ENCODE results near the gene VCP. TPM values are rescaled to one million over a fixed set of nuclear protein-coding genes. Genes with fewer than 3 reads are reported as not detected.

VCP gene
- total and polyA plus RNA-seq, 2 donors (not counting 1 experiment from before 2014, with no cell fraction given), result 93.0 to 178 TPM

DNA sequence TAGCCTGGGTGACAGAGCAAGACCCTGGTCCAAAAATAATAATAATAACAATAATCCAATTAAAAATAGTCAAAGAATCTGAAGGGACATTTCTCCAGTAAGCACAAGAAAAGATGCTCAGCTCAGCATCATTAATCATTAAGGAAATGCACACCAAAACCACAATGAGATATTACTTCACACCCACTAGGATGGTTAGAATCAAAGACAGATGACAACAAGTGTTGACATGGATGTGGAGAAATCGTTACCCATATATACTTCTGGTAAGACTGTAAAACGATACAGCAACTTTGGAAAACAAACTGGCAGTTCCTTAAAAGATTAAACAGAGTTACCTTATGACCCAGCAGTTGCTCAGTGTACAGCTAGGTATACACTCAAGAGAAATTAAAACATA lies 12.7 kb upstream of the VCP start:
- H3K4me2 ChIP-seq (replicated peaks; ENCODE audit: low read depth, low read length, poor library complexity, severe bottlenecking), result no peak overlapping the region
- peaks cover 9 to 34% of the 10 kb centered on the region in 2 experiments for H3K36me3 ChIP-seq (replicated peaks in 1 of 2; ENCODE audit: control extremely low read depth in 1 of 2, control insufficient read depth in 1 of 2, extremely low read depth in 1 of 2, insufficient read depth in 2 of 2, low read length in 1 of 2)
- no peak overlapping the region for H3K27ac ChIP-seq (ENCODE audit: low read length in 2 of 2)
- H3K79me2 ChIP-seq (ENCODE audit: control insufficient read depth, insufficient read depth, low read length), result no peaks in the 10 kb centered on the region
- no CpG with 5 or more reads among the region's 2 CpGs for WGBS (ENCODE audit: insufficient coverage)
- H3K27me3 ChIP-seq (replicated peaks in 1 of 4; ENCODE audit: control extremely low read depth in 1 of 4, control insufficient read depth in 3 of 4, insufficient read depth in 4 of 4, low read length in 3 of 4), result no peaks in the 10 kb centered on the region
- no peak for TF ChIP-seq EZH2 (IDR thresholded peaks at IDR 0.05; ENCODE audit: borderline replicate concordance, insufficient read depth, low read depth, low read length, poor library complexity, severe bottlenecking)
- TF ChIP-seq, protein P1, sequence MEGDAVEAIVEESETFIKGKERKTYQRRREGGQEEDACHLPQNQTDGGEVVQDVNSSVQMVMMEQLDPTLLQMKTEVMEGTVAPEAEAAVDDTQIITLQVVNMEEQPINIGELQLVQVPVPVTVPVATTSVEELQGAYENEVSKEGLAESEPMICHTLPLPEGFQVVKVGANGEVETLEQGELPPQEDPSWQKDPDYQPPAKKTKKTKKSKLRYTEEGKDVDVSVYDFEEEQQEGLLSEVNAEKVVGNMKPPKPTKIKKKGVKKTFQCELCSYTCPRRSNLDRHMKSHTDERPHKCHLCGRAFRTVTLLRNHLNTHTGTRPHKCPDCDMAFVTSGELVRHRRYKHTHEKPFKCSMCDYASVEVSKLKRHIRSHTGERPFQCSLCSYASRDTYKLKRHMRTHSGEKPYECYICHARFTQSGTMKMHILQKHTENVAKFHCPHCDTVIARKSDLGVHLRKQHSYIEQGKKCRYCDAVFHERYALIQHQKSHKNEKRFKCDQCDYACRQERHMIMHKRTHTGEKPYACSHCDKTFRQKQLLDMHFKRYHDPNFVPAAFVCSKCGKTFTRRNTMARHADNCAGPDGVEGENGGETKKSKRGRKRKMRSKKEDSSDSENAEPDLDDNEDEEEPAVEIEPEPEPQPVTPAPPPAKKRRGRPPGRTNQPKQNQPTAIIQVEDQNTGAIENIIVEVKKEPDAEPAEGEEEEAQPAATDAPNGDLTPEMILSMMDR (IDR thresholded peaks at IDR 0.05), result no peak
- H3K4me3 ChIP-seq (ENCODE audit: control extremely low read depth in 1 of 5, extremely low read depth in 1 of 5, insufficient read depth in 1 of 5, low read depth in 2 of 5, low read length in 4 of 5), result no peak overlapping the region
- H4K20me1 ChIP-seq (ENCODE audit: control insufficient read depth, insufficient read depth, low read length, poor library complexity, severe bottlenecking), result no peaks in the 10 kb centered on the region
- H3K27ac Mint-ChIP-seq, result no peak overlapping the region
- no peak for DNase-seq
- ChIA-PET POLR2A (no interaction called here), CTCF (no interaction called here)
- no peak overlapping the region for H3K9ac ChIP-seq (ENCODE audit: low read length)
- H3K4me1 Mint-ChIP-seq, result peaks cover 2% of the 10 kb centered on the region
- no peak for ATAC-seq (ENCODE audit: low read depth)
- no peaks in the 10 kb centered on the region for H3K9me3 Mint-ChIP-seq (ENCODE audit: insufficient read depth)
- H3K4me3 Mint-ChIP-seq, result no peak overlapping the region
- H2AFZ ChIP-seq (ENCODE audit: insufficient read depth, low read depth, low read length, poor library complexity, severe bottlenecking), result no peak overlapping the region
- no peaks in the 10 kb centered on the region for H3K9me3 ChIP-seq (ENCODE audit: control extremely low read depth in 1 of 3, control insufficient read depth in 2 of 3, insufficient read depth in 1 of 3, low read length in 2 of 3)
- H3K27me3 Mint-ChIP-seq, result no peaks in the 10 kb centered on the region
- intact Hi-C loops (cut with micrococcal nuclease), result no loop called here
- H3K4me1 ChIP-seq (ENCODE audit: control insufficient read depth in 2 of 2, insufficient read depth in 2 of 2, low read length in 2 of 2), result peaks cover 3 to 4% of the 10 kb centered on the region in 2 donors
